ENCODE data around the gene PIAS3.
"Not testable (repeated sequence)": the region's sequence is repeated elsewhere in the genome, so short reads cannot be mapped to it uniquely, and the experiment has no call there.

Gene PIAS3

GRCh38 chr1:145822779-145823331 is 36.0 kb downstream of the PIAS3 start:
- DNase-seq, result not testable (repeated sequence)

- not testable (repeated sequence) for DNase-seq
Measured at GRCh38 chr1:145818095-145818494, 40.8 kb downstream of the PIAS3 start.

DNA sequence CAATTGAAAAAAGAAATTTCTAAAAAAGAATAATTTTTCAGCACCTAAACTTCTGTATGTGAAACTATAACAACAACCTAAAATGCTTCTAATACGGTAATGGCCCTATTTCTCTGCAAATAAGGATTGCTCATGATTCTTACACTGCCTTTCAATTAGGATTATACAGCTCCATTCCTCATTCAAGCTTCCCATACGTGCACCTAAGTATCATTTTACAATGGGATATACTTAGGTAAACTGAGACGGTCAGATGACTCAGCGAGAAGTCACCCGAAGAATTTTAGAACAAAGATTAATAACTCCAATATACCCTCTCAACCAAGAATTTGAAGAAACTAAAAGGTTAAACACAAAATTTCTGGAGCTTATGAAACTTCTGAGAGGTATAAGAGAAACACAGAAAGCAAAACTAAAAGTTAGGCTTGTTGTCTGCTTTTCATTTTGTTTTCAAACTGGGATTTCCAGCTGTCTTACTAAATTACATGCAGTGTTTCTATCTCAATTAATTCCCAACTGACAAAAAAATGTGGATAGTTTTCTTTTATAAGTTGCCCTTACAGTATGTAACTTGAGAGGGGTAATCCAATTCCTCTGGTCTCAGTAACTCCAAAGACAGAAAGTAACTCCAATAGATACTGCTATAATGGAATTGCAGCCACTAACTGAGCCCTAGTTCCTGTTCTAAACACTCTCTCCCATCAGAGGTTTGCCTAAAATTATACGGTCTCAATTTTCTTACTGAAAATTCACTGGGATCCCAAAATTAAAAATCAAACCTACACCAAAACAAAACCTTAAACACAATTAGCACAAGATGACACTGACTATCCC is 45.7 kb downstream of the PIAS3 start:
- not testable (repeated sequence) for DNase-seq

- DNase-seq, result no peak
Measured at GRCh38 chr1:145806844-145807243, 52.0 kb downstream of the PIAS3 start.

DNA sequence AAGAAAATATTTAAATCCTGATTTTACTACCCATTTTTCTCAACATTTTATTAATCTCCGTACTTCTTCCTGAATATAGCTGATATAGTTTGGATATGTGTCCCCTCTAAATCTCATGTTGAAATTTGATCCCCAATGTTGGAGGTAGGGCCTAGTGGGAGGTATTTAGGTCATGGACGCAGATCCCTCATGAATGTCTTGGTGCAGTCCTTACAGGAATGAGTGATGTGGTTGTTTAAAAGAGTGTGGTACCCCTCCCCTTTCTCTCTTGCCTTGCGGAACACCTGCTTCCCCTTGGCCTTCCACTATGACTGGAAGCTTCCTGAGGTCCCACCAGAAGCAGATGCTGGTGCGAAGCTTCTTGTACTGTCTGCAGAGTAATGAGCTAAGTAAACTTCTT is 52.5 kb downstream of the PIAS3 start:
- no peak for DNase-seq

- no peak for DNase-seq
Measured at GRCh38 chr1:145805057-145805456, 53.8 kb downstream of the PIAS3 start.

DNA sequence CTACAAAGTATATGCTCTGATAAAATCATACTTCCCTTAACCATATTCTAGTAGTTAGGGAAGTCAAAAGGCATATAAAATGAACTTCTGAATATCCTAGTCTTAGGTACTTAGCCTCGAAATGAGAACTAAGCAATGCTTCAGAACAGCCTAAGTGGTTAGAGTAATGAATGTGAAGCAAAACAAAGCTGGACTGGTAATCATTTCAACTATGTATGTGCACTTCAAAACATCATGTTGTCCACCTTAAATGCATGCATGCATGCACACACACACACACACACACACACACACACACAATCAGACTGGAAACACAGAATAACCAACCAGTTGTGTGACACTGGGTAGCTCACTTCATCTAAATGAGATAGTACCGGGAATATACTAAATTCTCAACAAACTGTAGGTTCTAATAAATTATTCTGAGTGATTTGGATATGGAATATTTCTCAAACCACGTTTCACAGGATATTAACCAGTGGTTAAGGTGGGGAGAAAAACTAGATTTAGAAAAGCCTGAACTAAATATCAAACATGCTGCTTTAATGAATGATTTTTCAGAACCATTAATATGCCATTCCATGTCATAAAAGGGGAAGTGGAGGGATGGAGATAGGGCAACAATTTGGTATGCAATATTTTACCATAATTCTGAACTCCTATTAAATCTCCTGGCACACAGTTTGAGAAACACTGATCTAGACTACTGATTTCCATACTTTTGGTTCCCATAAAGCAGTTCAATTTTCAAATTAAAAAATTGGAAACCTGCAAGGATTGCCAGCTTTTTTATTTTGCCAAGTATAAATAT is 54.4 kb downstream of the PIAS3 start:
- no peak for DNase-seq

GRCh38 chr1:145799806-145800205 is 59.1 kb downstream of the PIAS3 start:
- no peak for DNase-seq

All from NCI-H1092 (cell line).